ENCODE data around the gene MAPK10.

DNA sequence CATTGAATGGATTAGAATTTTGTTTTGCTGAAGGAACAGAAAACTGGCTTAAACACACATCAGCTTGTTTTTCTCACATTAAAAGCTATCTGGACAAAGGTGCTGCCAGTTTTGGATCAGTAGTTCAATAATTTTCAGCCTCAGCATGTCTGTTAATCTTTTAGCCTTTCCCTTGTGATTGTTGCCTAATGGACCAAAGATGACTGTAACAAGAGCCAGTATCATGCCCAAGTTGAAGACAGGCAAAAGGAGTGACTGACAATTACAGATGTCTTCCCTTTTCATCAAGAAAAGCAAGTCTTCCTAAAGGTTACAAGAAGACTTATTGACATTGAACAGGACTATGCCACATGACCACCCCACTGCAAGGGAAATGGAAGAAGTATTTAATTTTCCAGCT is 419.7 kb downstream of the MAPK10 start:
- TF ChIP-seq, protein P1, sequence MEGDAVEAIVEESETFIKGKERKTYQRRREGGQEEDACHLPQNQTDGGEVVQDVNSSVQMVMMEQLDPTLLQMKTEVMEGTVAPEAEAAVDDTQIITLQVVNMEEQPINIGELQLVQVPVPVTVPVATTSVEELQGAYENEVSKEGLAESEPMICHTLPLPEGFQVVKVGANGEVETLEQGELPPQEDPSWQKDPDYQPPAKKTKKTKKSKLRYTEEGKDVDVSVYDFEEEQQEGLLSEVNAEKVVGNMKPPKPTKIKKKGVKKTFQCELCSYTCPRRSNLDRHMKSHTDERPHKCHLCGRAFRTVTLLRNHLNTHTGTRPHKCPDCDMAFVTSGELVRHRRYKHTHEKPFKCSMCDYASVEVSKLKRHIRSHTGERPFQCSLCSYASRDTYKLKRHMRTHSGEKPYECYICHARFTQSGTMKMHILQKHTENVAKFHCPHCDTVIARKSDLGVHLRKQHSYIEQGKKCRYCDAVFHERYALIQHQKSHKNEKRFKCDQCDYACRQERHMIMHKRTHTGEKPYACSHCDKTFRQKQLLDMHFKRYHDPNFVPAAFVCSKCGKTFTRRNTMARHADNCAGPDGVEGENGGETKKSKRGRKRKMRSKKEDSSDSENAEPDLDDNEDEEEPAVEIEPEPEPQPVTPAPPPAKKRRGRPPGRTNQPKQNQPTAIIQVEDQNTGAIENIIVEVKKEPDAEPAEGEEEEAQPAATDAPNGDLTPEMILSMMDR (IDR thresholded peaks at IDR 0.05 in 4 of 5, conservative IDR thresholded peaks at IDR 0.05 in 1 of 5): no peak
- no peak for TF ChIP-seq POLR2A (IDR thresholded peaks at IDR 0.05)
